ENCODE data around the gene SPATA24.

The SPATA24 gene

GRCh38 chr5:139425497-139425896 is 21.6 kb upstream of the SPATA24 start:
- TF ChIP-seq CREB1 (IDR thresholded peaks at IDR 0.05; ENCODE audit: low read depth): no peak

DNA sequence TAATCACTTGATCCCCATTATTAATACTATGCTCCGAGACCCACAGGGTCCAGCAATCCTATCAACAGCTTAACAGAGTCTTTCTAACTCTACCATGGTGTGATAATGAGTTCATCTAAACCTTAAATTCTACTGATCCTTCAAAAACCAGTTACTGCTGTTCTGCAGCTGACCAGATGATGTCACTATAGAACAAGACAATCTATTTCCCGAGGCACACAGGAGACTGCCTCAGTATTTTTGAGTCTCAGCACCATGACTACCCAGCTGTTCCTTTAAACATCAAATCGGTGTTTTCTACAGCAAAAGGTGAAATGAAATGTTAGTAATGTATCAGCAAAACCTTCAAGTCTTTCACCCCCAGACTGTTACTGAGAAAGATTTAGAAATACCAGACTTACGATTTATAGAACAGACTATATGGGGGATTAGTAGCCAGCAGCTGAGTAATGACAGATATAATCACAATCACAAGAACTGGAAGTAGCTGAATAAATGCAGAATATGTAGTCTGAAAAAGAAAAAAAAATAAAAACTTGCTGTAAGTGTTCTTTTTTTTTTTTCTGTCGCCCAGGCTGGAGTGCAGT is 18.5 kb upstream of the SPATA24 start:
- no peak for TF ChIP-seq TAF1 (IDR thresholded peaks at IDR 0.05; ENCODE audit: low read depth)
- 0 out of 2 replicates have a peak, but pooled peaks have one; percentile 20 for TF ChIP-seq FOXM1 (IDR thresholded peaks at IDR 0.05; ENCODE audit: borderline replicate concordance, low read depth)
- TF ChIP-seq RAD21 (IDR thresholded peaks at IDR 0.05; ENCODE audit: low read depth): peak; percentile 98

- TF ChIP-seq TAF1 (IDR thresholded peaks at IDR 0.05; ENCODE audit: low read depth): no peak
- no peak for TF ChIP-seq ZBTB7A (IDR thresholded peaks at IDR 0.05; ENCODE audit: low read depth)
- TF ChIP-seq NFIC (IDR thresholded peaks at IDR 0.05): no peak
- no peak for TF ChIP-seq EP300 (IDR thresholded peaks at IDR 0.05; ENCODE audit: borderline replicate concordance)
- no peak for TF ChIP-seq RAD21 (IDR thresholded peaks at IDR 0.05; ENCODE audit: low read depth)
- TF ChIP-seq CREB1 (IDR thresholded peaks at IDR 0.05; ENCODE audit: low read depth): no peak
- TF ChIP-seq, protein P1, sequence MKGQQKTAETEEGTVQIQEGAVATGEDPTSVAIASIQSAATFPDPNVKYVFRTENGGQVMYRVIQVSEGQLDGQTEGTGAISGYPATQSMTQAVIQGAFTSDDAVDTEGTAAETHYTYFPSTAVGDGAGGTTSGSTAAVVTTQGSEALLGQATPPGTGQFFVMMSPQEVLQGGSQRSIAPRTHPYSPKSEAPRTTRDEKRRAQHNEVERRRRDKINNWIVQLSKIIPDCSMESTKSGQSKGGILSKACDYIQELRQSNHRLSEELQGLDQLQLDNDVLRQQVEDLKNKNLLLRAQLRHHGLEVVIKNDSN (IDR thresholded peaks at IDR 0.05): no peak
- no peak for TF ChIP-seq EGR1 (IDR thresholded peaks at IDR 0.05)
- TF ChIP-seq TCF12 (IDR thresholded peaks at IDR 0.05; ENCODE audit: low read depth): no peak
- TF ChIP-seq FOXM1 (IDR thresholded peaks at IDR 0.05; ENCODE audit: borderline replicate concordance, low read depth): no peak
- TF ChIP-seq CEBPB (IDR thresholded peaks at IDR 0.05): no peak
- TF ChIP-seq, protein P2, sequence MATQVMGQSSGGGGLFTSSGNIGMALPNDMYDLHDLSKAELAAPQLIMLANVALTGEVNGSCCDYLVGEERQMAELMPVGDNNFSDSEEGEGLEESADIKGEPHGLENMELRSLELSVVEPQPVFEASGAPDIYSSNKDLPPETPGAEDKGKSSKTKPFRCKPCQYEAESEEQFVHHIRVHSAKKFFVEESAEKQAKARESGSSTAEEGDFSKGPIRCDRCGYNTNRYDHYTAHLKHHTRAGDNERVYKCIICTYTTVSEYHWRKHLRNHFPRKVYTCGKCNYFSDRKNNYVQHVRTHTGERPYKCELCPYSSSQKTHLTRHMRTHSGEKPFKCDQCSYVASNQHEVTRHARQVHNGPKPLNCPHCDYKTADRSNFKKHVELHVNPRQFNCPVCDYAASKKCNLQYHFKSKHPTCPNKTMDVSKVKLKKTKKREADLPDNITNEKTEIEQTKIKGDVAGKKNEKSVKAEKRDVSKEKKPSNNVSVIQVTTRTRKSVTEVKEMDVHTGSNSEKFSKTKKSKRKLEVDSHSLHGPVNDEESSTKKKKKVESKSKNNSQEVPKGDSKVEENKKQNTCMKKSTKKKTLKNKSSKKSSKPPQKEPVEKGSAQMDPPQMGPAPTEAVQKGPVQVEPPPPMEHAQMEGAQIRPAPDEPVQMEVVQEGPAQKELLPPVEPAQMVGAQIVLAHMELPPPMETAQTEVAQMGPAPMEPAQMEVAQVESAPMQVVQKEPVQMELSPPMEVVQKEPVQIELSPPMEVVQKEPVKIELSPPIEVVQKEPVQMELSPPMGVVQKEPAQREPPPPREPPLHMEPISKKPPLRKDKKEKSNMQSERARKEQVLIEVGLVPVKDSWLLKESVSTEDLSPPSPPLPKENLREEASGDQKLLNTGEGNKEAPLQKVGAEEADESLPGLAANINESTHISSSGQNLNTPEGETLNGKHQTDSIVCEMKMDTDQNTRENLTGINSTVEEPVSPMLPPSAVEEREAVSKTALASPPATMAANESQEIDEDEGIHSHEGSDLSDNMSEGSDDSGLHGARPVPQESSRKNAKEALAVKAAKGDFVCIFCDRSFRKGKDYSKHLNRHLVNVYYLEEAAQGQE (IDR thresholded peaks at IDR 0.05; ENCODE audit: low read depth): no peak
- no peak for TF ChIP-seq TEAD4 (IDR thresholded peaks at IDR 0.05)
- no peak for TF ChIP-seq MAX (IDR thresholded peaks at IDR 0.05)
- no peak for TF ChIP-seq YY1 (IDR thresholded peaks at IDR 0.05; ENCODE audit: low read depth)
Observed at GRCh38 chr5:139419226-139420192, 15.6 kb upstream of the SPATA24 start.

GRCh38 chr5:139418793-139419192 is 14.9 kb upstream of the SPATA24 start:
- no peak for TF ChIP-seq TEAD4 (IDR thresholded peaks at IDR 0.05)
- TF ChIP-seq, protein P2 (IDR thresholded peaks at IDR 0.05; ENCODE audit: low read depth): no peak
- no peak for TF ChIP-seq EGR1 (IDR thresholded peaks at IDR 0.05)

DNA sequence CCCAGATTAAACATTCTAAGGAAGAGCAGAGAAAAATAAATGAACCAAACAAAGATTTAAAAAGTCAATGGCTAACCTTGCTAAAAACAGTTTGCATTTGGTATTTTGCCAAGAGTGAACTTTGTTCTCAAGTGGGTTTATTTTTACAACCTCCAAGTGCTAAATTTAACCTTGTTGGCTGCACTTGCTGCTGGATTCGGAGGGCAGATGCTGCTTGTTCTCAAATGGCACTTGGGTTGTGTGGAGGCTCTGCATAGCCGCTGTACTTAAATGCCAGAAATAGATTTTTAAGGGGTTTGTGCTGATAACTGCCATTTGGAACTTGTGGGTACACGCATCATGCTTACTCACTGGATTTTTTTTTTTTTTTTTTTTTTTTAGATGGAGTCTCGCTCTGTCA is 13.3 kb upstream of the SPATA24 start:
- no peak for TF ChIP-seq YY1 (IDR thresholded peaks at IDR 0.05; ENCODE audit: low read depth)
- no peak for TF ChIP-seq FOXM1 (IDR thresholded peaks at IDR 0.05; ENCODE audit: borderline replicate concordance, low read depth)
- TF ChIP-seq TAF1 (IDR thresholded peaks at IDR 0.05; ENCODE audit: low read depth): no peak
- no peak for TF ChIP-seq TCF12 (IDR thresholded peaks at IDR 0.05; ENCODE audit: low read depth)
- TF ChIP-seq, protein P2 (IDR thresholded peaks at IDR 0.05; ENCODE audit: low read depth): no peak
- TF ChIP-seq, protein P1 (IDR thresholded peaks at IDR 0.05): no peak
- no peak for TF ChIP-seq ZBTB7A (IDR thresholded peaks at IDR 0.05; ENCODE audit: low read depth)
- no peak for TF ChIP-seq EP300 (IDR thresholded peaks at IDR 0.05; ENCODE audit: borderline replicate concordance)
- no peak for TF ChIP-seq CEBPB (IDR thresholded peaks at IDR 0.05)
- TF ChIP-seq RAD21 (IDR thresholded peaks at IDR 0.05; ENCODE audit: low read depth): no peak
- TF ChIP-seq EGR1 (IDR thresholded peaks at IDR 0.05): no peak
- TF ChIP-seq MAX (IDR thresholded peaks at IDR 0.05): no peak
- TF ChIP-seq CREB1 (IDR thresholded peaks at IDR 0.05; ENCODE audit: low read depth): no peak
- no peak for TF ChIP-seq NFIC (IDR thresholded peaks at IDR 0.05)
- TF ChIP-seq TEAD4 (IDR thresholded peaks at IDR 0.05): no peak

All from Ishikawa (cell line).